ENCODE measurements around the gene HMGB4. TPM values are rescaled to one million over a fixed set of nuclear protein-coding genes. Genes with fewer than 3 reads are reported as not detected.

The HMGB4 gene
- total and polyA plus RNA-seq, 2 of the 4 experiments (the other 2 are of a cell fraction) = not detected

- Histone ChIP-seq H2BK15ac (ENCODE audit: low read depth, low read length) (no peak overlapping the region), H3K4me3 (ENCODE audit: insufficient read depth, low read depth, low read length) (no peak overlapping the region), H3K4me1 (ENCODE audit: control insufficient read depth, insufficient read depth, low read length) (no peaks in the 10 kb centered on the region), H2BK20ac (ENCODE audit: low read depth, low read length) (no peak overlapping the region), H2AFZ (replicated peaks; ENCODE audit: low read length, poor library complexity) (no peak overlapping the region), H3K56ac (ENCODE audit: extremely low read depth, insufficient read depth, low read length) (no peak overlapping the region), H2BK5ac (ENCODE audit: low read depth, low read length, poor library complexity, severe bottlenecking) (no peak overlapping the region), H4K5ac (ENCODE audit: low read depth, low read length) (no peak overlapping the region), H3K18ac (ENCODE audit: low read depth, low read length) (no peak overlapping the region), H2AK5ac (ENCODE audit: low read depth, low read length) (no peak overlapping the region), H2AK9ac (replicated peaks; ENCODE audit: low read depth, low read length, poor library complexity) (no peak overlapping the region), H3K79me1 (ENCODE audit: low read depth in 1 of 2, low read length in 2 of 2) (no peaks in the 10 kb centered on the region), H3K23ac (ENCODE audit: low read depth, low read length) (no peak overlapping the region), H3K9me1 (ENCODE audit: insufficient read depth, low read length) (no peaks in the 10 kb centered on the region), H3K9me3 (ENCODE audit: control insufficient read depth, insufficient read depth, low read length) (peaks cover 17% of the 10 kb centered on the region), H3K27ac (ENCODE audit: insufficient read depth, low read length) (no peak overlapping the region), H4K91ac (ENCODE audit: insufficient read depth, low read depth, low read length) (no peak overlapping the region), H3K36me3 (ENCODE audit: control insufficient read depth, insufficient read depth, low read length) (no peaks in the 10 kb centered on the region), H3K27me3 (ENCODE audit: control insufficient read depth, insufficient read depth, low read length) (no peaks in the 10 kb centered on the region), H4K20me1 (ENCODE audit: insufficient read depth, low read length) (no peaks in the 10 kb centered on the region), H3K14ac (replicated peaks; ENCODE audit: low read depth, low read length) (no peak overlapping the region), H3K4me2 (ENCODE audit: low read depth, low read length) (no peak overlapping the region), H2BK120ac (ENCODE audit: low read depth, low read length) (no peak overlapping the region), H3K4ac (ENCODE audit: low read depth, low read length) (no peak overlapping the region), H3K9ac (ENCODE audit: low read depth, low read length) (no peak overlapping the region), H4K8ac (ENCODE audit: low read depth in 2 of 2, low read length in 2 of 2) (no peak overlapping the region)
- in situ Hi-C loops (cut with MboI; ENCODE audit: low sequenced_read_pairs) (no loop called here), dilution Hi-C loops (cut with HindIII; ENCODE audit: low sequenced_read_pairs, unreplicated experiment) (no loop called here), intact Hi-C loops (cut with micrococcal nuclease) (no loop called here)
- no TSS peak for BruUV-seq (replicated peaks)
- no peak for TF ChIP-seq SMC3 (IDR thresholded peaks at IDR 0.05; ENCODE audit: low read depth, low read length)
- TF ChIP-seq RAD21 (IDR thresholded peaks at IDR 0.05; ENCODE audit: low read length) = no peak
- no peak for TF ChIP-seq NFE2L2 (IDR thresholded peaks at IDR 0.05; ENCODE audit: low read depth, low read length)
- TF ChIP-seq MXI1 (IDR thresholded peaks at IDR 0.05; ENCODE audit: borderline replicate concordance, low read depth, low read length) = no peak
- TF ChIP-seq CHD1 (IDR thresholded peaks at IDR 0.05; ENCODE audit: low read depth, low read length) = no peak
- no peak for TF ChIP-seq MAZ (IDR thresholded peaks at IDR 0.05; ENCODE audit: borderline replicate concordance, low read depth, low read length)
- TF ChIP-seq, protein P1, sequence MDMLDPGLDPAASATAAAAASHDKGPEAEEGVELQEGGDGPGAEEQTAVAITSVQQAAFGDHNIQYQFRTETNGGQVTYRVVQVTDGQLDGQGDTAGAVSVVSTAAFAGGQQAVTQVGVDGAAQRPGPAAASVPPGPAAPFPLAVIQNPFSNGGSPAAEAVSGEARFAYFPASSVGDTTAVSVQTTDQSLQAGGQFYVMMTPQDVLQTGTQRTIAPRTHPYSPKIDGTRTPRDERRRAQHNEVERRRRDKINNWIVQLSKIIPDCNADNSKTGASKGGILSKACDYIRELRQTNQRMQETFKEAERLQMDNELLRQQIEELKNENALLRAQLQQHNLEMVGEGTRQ (IDR thresholded peaks at IDR 0.05; ENCODE audit: low read depth, low read length) = no peak
- TF ChIP-seq RFX5 (IDR thresholded peaks at IDR 0.05; ENCODE audit: low read depth, low read length) = no peak
- TF ChIP-seq POLR2A (IDR thresholded peaks at IDR 0.05; ENCODE audit: low read depth, low read length) = no peak
- no peak for TF ChIP-seq MAFK (IDR thresholded peaks at IDR 0.05; ENCODE audit: low read depth, low read length)
- TF ChIP-seq BHLHE40 (IDR thresholded peaks at IDR 0.05; ENCODE audit: low read depth, low read length) = no peak
- TF ChIP-seq CTCF (conservative IDR thresholded peaks at IDR 0.05; ENCODE audit: low read depth, low read length) = no peak
- TF ChIP-seq, protein P2, sequence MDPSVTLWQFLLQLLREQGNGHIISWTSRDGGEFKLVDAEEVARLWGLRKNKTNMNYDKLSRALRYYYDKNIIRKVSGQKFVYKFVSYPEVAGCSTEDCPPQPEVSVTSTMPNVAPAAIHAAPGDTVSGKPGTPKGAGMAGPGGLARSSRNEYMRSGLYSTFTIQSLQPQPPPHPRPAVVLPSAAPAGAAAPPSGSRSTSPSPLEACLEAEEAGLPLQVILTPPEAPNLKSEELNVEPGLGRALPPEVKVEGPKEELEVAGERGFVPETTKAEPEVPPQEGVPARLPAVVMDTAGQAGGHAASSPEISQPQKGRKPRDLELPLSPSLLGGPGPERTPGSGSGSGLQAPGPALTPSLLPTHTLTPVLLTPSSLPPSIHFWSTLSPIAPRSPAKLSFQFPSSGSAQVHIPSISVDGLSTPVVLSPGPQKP (IDR thresholded peaks at IDR 0.05; ENCODE audit: borderline replicate concordance, low read depth, low read length) = no peak
- no peak for TF ChIP-seq RCOR1 (IDR thresholded peaks at IDR 0.05; ENCODE audit: insufficient replicate concordance, low read length)
- no peak for TF ChIP-seq CEBPB (IDR thresholded peaks at IDR 0.05; ENCODE audit: low read depth, low read length)
- no peak for TF ChIP-seq FOS (IDR thresholded peaks at IDR 0.05; ENCODE audit: low read depth, low read length)
- DNase-seq (no peak), ATAC-seq (ENCODE audit: low read depth) (no peak)
- POLR2A ChIA-PET (ENCODE audit: unreplicated experiment) = no interaction called here
- WGBS, 2 experiments (ENCODE audit: extremely low coverage in 2 of 2, insufficient read length in 1 of 2) = no CpG with 5 or more reads among the region's 7 CpGs
- CTCF ChIA-PET = no interaction called here
Measured at GRCh38 chr1:33874636-33875035, 10.8 kb downstream of the HMGB4 start.
